Endothelial cell of umbilical vein (primary cell): Measurements from ENCODE around the gene EIF2S3B. TPM values are rescaled to one million over a fixed set of nuclear protein-coding genes. Genes with fewer than 3 reads are reported as not detected.

ENCODE experiments used
- BruUV-seq: library from RNA; stranded (reverse); fragments of 400-500 nt; replicated peaks from 2 replicates; lab custom pipeline; 2021; lab: Mats Ljungman, UMichigan
- CTCF ChIA-PET: fragments of 300-600, 350-600 bp; sonication (Branson Sonifier 250); formaldehyde crosslinking; loops from one replicate; lab custom pipeline; 2021; ENCODE audit warnings: antibody characterized with exemption, inconsistent platforms; lab: Charles Lee
- POLR2A ChIA-PET: fragments of 300-600, 350-600 bp; sonication (Branson Sonifier 250); formaldehyde crosslinking; loops from one replicate; lab custom pipeline; 2021; ENCODE audit warnings: antibody characterized with exemption, inconsistent platforms; lab: Charles Lee
- DNase-seq: peaks from one replicate; pipeline ENCODE4 v3.0.0-alpha.2; 2011; ENCODE audit warnings: low read depth, low spot score
- FAIRE-seq: peaks from 2 replicates; lab custom pipeline; 2011; peaks lifted over from hg19 to GRCh38; lab: Jason Lieb, UNC
- H2AFZ ChIP-seq: 2 replicates; pipeline ENCODE4 v1.6.0; 2012; ENCODE audit warnings: low read depth, low read length, control low read depth, inconsistent platforms
- H3K27ac ChIP-seq: 2 replicates; pipeline ENCODE4 v1.5.1; 2011; ENCODE audit warnings: low read depth, mild to moderate bottlenecking, control low read depth, low read length, moderate library complexity; ENCODE audit not compliant: insufficient read depth
- H3K27me3 ChIP-seq, 2 experiments: 2 replicates each; pipeline versions ENCODE4 v1.6.0 to v1.6.1; 2011; ENCODE audit warnings: low read length in 2 of 2, mixed read lengths in 1 of 2; ENCODE audit not compliant: control insufficient read depth in 2 of 2, insufficient read depth in 2 of 2
- H3K36me3 ChIP-seq, 2 experiments: 2 replicates in 1 of 2; 3 replicates in 1 of 2; pipeline ENCODE4 v1.5.1; 2011; ENCODE audit warnings: low read length in 2 of 2, mild to moderate bottlenecking in 1 of 2, moderate library complexity in 1 of 2; ENCODE audit not compliant: control insufficient read depth in 2 of 2, insufficient read depth in 2 of 2; ENCODE audit errors: extremely low read depth in 1 of 2
- H3K4me1 ChIP-seq: 3 replicates; pipeline ENCODE4 v1.5.1; 2011; ENCODE audit warnings: mild to moderate bottlenecking, low read length; ENCODE audit not compliant: control insufficient read depth, insufficient read depth; ENCODE audit errors: extremely low read depth
- H3K4me2 ChIP-seq: 2 replicates; pipeline ENCODE4 v1.6.1; 2011; ENCODE audit warnings: low read length, control low read depth, mixed read lengths; ENCODE audit not compliant: insufficient read depth
- H3K4me3 ChIP-seq, 3 experiments: fragments of 200-600 bp in 1 of 3; sonication (generic), shearing (Covaris generic) in 1 of 3; replicated peaks in 1 of 3; 2 replicates each; pipeline ENCODE4 v1.5.1; 2011 to 2016; ENCODE audit warnings: control low read depth in 3 of 3, low read length in 3 of 3, mild to moderate bottlenecking in 2 of 3, inconsistent platforms in 1 of 3, low read depth in 1 of 3, moderate library complexity in 1 of 3; ENCODE audit not compliant: insufficient read depth in 1 of 3
- H3K79me2 ChIP-seq: 2 replicates; pipeline ENCODE4 v1.6.0; 2012; ENCODE audit warnings: low read length, inconsistent platforms; ENCODE audit not compliant: control insufficient read depth, insufficient read depth
- H3K9ac ChIP-seq: replicated peaks from 2 replicates; pipeline ENCODE3; 2011; ENCODE audit warnings: low read length, control low read depth; ENCODE audit not compliant: insufficient read depth; ENCODE audit errors: extremely low read depth
- H3K9me1 ChIP-seq: replicated peaks from 3 replicates; pipeline ENCODE4 v1.6.0; 2011; ENCODE audit warnings: mild to moderate bottlenecking, low read length; ENCODE audit not compliant: control insufficient read depth, insufficient read depth; ENCODE audit errors: extremely low read depth
- H3K9me3 ChIP-seq: replicated peaks from 2 replicates; pipeline ENCODE4 v1.5.1; 2012; ENCODE audit warnings: low read length, inconsistent platforms; ENCODE audit not compliant: control insufficient read depth, insufficient read depth
- H4K20me1 ChIP-seq: replicated peaks from 2 replicates; pipeline ENCODE3; 2011; ENCODE audit warnings: mild to moderate bottlenecking, low read length; ENCODE audit not compliant: control insufficient read depth, insufficient read depth; ENCODE audit errors: extremely low read depth
- EZH2 ChIP-seq: IDR thresholded peaks from 2 replicates; pipeline ENCODE4 v1.6.1; 2012; ENCODE audit warnings: borderline replicate concordance, low read depth, mild to moderate bottlenecking, moderate library complexity, low read length, inconsistent platforms; ENCODE audit not compliant: severe bottlenecking
- FOS ChIP-seq: IDR thresholded peaks from 2 replicates; pipeline ENCODE4 v1.6.1; 2011; ENCODE audit warnings: mild to moderate bottlenecking, low read length, moderate library complexity, borderline replicate concordance; ENCODE audit not compliant: insufficient read depth
- GATA2 ChIP-seq: IDR thresholded peaks from 2 replicates; pipeline ENCODE4 v1.7.0; 2011; ENCODE audit warnings: low read depth, mild to moderate bottlenecking, moderate library complexity, mixed read lengths, low read length; ENCODE audit not compliant: insufficient read length, insufficient read depth
- JUN ChIP-seq: IDR thresholded peaks from 2 replicates; pipeline ENCODE4 v1.6.1; 2011; ENCODE audit warnings: borderline replicate concordance, low read depth; ENCODE audit not compliant: insufficient read length, insufficient read depth
- MAX ChIP-seq: IDR thresholded peaks from 2 replicates; pipeline ENCODE4 v1.6.1; 2011; ENCODE audit not compliant: insufficient read depth, insufficient read length
- MYC ChIP-seq: IDR thresholded peaks from one replicate; pipeline ENCODE4 v1.6.1; 2011; ENCODE audit warnings: mild to moderate bottlenecking, low read depth, low read length
- POLR2A ChIP-seq: IDR thresholded peaks from 2 replicates; pipeline ENCODE4 v1.6.1; 2012; ENCODE audit warnings: low read depth, mild to moderate bottlenecking, control low read depth, low read length
- POLR2AphosphoS5 ChIP-seq: IDR thresholded peaks from 2 replicates; pipeline ENCODE4 v1.6.1; 2012; ENCODE audit warnings: low read depth, mild to moderate bottlenecking, control low read depth, low read length, moderate library complexity; ENCODE audit not compliant: insufficient read depth
- dilution Hi-C: fragments of 300-500 bp; cut with MboI; formaldehyde crosslinking; loops from one replicate; pipeline ENCODE4 v1.15.0; 2019; ENCODE audit warnings: low sequenced_read_pairs; ENCODE audit not compliant: extremely low pct_ligation_motif_present
- intact Hi-C: fragments of 100-400 bp; cut with micrococcal nuclease; formaldehyde crosslinking; loops from one replicate; pipeline ENCODE4 v1.10.0; 2022
- polyA plus RNA-seq, 4 experiments: library from polyadenylated mRNA; depleted of rRNA in 3 of 4; stranded (reverse) in 3 of 4; unstranded in 1 of 4; fragments of >200 nt; gene quantifications; 2 replicates each; pipeline versions ENCODE4 v1.2.1 to v1.2.3, GENCODE V29; 2011 to 2012; ENCODE audit warnings: missing spikeins in 1 of 4
- total RNA-seq: library from RNA; stranded (reverse); gene quantifications from 2 replicates; pipeline ENCODE4 v1.2.3, GENCODE V29; 2021
- TF ChIP-seq, protein P1 (sequence below), 2 donors: IDR thresholded peaks; 1 replicate in 1 of 2; 2 replicates in 1 of 2; pipeline ENCODE4 v1.5.1; 2011; ENCODE audit warnings: low read length in 2 of 2, mild to moderate bottlenecking in 2 of 2, moderate library complexity in 2 of 2, control low read depth in 1 of 2, inconsistent platforms in 1 of 2, low read depth in 1 of 2; ENCODE audit not compliant: insufficient read depth in 1 of 2; ENCODE audit errors: extremely low read depth in 1 of 2

Gene EIF2S3B
- total and polyA plus RNA-seq, 2 donors (not counting 3 experiments of a cell fraction or from before 2014, with no cell fraction given), result 0.21 to 0.55 TPM

- Histone ChIP-seq H3K4me2 (no peak overlapping the region), H3K4me3 (no peak overlapping the region), H3K9ac (no peak overlapping the region), H4K20me1 (no peaks in the 10 kb centered on the region), H3K9me1 (no peaks in the 10 kb centered on the region), H3K27ac (no peak overlapping the region), H3K36me3 (no peaks in the 10 kb centered on the region), H3K9me3 (no peaks in the 10 kb centered on the region), H3K27me3 (peaks cover 0 to 2% of the 10 kb centered on the region in 2 experiments), H2AFZ (no peak overlapping the region), H3K4me1 (no peaks in the 10 kb centered on the region), H3K79me2 (no peaks in the 10 kb centered on the region)
- dilution Hi-C loops (no loop called here), intact Hi-C loops (no loop called here)
- POLR2A ChIA-PET, result no interaction called here
- CTCF ChIA-PET, result interaction anchor here (1.0 kb wide), 1 partner anchor 9 kb away, joined by 3 read pairs; no protein-coding TSS in a partner anchor
- FAIRE-seq (no peak), DNase-seq (no peak)
- TF ChIP-seq POLR2AphosphoS5, result no peak
- TF ChIP-seq JUN, result no peak
- TF ChIP-seq MAX, result no peak
- TF ChIP-seq EZH2, result no peak
- TF ChIP-seq, protein P1, sequence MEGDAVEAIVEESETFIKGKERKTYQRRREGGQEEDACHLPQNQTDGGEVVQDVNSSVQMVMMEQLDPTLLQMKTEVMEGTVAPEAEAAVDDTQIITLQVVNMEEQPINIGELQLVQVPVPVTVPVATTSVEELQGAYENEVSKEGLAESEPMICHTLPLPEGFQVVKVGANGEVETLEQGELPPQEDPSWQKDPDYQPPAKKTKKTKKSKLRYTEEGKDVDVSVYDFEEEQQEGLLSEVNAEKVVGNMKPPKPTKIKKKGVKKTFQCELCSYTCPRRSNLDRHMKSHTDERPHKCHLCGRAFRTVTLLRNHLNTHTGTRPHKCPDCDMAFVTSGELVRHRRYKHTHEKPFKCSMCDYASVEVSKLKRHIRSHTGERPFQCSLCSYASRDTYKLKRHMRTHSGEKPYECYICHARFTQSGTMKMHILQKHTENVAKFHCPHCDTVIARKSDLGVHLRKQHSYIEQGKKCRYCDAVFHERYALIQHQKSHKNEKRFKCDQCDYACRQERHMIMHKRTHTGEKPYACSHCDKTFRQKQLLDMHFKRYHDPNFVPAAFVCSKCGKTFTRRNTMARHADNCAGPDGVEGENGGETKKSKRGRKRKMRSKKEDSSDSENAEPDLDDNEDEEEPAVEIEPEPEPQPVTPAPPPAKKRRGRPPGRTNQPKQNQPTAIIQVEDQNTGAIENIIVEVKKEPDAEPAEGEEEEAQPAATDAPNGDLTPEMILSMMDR (IDR thresholded peaks at IDR 0.05; ENCODE audit: extremely low read depth in 1 of 2, insufficient read depth in 1 of 2, low read depth in 1 of 2, low read length in 2 of 2), result no peak
- no peak for TF ChIP-seq MYC
- TF ChIP-seq FOS, result no peak
- no peak for TF ChIP-seq POLR2A
- TF ChIP-seq GATA2, result no peak
- no TSS peak for BruUV-seq
These were observed 47.5 kb downstream of the EIF2S3B start for GRCh38 chr12:10553148-10553547.
